HFF-Myc (cell line): Measurements from ENCODE around the gene ALOX5.

Source experiments
- DNase-seq: peaks from one replicate; pipeline ENCODE4 v3.0.0-alpha.2; 2011; ENCODE audit warnings: low read depth; ENCODE audit errors: extremely low read depth
- H3K4me3 ChIP-seq: replicated peaks from 2 replicates; pipeline ENCODE4 v1.5.1; 2011; ENCODE audit warnings: low read depth, mild to moderate bottlenecking, control low read depth, low read length
- TF ChIP-seq, protein P1 (sequence below): IDR thresholded peaks from 2 replicates; pipeline ENCODE4 v1.5.1; 2012; ENCODE audit warnings: mild to moderate bottlenecking, low read depth, low read length, control low read depth; ENCODE audit errors: missing control alignments

The ALOX5 gene

DNA sequence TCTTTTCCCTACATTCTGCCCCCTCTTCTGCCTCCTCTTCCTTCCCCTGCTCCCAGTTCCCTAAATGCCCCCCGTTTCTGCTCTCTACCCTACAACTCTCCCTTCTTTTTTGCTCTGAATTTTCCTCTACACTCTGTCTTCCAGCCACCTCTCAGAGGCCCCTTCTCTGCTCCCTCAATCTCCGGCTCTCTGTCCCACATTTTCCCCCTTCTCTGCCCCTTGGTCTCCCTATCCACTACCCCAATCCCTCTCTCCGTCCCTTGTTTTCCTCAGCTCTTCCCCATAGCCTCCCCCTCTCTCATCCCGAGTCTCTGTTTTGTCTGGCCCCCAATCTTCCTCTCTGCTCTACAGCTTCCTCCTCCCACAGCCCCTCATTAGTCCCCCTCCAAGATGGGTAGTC is 3.3 kb downstream of the ALOX5 start:
- no peak for DNase-seq
- H3K4me3 ChIP-seq: no peak overlapping the region
- TF ChIP-seq, protein P1, sequence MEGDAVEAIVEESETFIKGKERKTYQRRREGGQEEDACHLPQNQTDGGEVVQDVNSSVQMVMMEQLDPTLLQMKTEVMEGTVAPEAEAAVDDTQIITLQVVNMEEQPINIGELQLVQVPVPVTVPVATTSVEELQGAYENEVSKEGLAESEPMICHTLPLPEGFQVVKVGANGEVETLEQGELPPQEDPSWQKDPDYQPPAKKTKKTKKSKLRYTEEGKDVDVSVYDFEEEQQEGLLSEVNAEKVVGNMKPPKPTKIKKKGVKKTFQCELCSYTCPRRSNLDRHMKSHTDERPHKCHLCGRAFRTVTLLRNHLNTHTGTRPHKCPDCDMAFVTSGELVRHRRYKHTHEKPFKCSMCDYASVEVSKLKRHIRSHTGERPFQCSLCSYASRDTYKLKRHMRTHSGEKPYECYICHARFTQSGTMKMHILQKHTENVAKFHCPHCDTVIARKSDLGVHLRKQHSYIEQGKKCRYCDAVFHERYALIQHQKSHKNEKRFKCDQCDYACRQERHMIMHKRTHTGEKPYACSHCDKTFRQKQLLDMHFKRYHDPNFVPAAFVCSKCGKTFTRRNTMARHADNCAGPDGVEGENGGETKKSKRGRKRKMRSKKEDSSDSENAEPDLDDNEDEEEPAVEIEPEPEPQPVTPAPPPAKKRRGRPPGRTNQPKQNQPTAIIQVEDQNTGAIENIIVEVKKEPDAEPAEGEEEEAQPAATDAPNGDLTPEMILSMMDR: no peak

DNA sequence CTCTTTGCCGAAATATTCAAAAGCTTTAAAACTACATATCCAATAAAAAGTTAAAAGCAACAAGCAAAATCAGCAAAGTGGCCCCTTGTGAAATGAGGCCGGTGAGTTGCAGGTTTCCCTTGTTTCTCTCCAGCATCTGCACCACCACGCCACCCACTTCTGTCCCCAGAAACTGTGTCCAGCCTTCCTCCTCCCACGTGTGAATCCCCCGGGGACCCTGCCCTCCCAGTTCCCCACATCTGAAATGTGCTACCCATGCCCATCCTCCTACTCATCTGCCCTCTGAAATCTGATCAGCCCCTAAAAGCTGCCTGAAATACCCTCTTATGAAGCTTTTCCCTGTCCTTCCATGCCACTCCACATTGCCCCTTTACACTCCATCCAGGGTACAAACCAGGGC is 3.8 kb downstream of the ALOX5 start:
- no peak for DNase-seq
- TF ChIP-seq, protein P1: no peak
- H3K4me3 ChIP-seq: no peak overlapping the region

DNA sequence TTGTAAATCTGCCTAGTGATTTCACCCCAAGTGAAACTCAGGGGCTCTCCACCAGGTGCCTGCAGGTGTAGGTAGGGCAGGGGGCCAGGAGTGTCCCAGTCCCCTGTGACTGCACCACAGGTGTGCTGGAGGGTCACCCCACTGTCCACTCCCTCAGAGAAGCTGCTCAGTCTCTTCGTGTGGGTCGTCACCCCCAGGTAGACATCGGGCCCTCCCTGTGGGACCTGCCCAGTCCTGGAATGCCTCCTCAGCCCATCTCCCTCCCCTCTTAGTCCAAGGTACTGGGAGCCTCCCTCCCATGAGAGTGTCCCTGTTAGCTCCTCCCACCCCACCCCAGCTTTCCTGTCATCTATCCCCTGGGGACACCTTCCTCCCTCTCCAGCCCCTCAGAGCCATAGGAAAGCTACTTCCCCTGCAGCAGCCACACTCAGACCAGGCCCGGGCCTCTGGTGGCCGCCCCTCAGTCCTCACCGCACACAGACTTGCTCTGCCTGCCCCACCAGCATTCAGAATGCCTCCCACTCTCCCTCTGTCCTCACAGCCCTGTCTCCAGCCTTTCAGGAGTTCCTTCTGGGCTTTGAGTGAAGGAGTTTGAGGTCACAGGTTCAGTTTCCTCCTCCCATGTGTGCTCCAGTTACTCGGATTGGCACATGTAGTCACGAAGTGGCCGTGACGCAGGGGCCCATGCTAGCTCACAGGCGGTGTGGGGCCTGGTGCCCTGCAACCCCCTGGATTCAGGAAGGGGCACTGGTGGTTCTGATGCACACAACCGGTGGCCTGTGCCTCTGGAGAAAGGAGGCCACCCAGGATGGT is 5.1 kb downstream of the ALOX5 start:
- TF ChIP-seq, protein P1: no peak
- DNase-seq: no peak
- H3K4me3 ChIP-seq: no peak overlapping the region

DNA sequence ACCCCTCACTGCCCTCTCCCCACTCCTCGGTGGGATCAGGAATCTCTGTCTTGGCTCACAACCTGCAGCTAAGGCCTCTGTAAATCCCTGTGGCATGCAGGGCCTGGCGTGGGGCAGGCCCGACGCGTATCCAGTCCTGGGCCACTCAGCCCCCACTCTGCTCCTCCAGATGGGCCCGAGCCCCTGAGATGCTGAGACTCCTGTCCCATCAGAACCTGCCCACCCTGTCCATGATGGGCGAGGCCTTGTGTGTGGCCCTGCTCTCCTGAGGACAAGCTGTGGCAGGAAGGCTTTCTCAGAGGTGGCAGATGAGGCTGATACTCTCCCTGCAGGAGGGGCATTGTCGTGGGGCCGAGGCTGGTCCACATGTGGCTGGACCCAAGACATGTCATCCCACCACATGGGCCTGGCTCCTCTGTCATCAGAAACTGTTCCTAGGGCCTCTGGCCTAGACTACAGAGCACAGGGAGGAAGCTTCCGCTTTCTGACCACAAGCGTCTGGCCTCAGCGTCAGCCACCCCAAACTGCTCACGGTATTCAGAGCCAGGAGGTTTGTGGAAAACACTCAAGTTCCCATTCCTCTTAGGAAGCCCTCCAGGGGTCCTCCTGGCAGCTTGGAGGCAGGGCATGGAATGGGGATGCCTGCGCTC is 6.0 kb downstream of the ALOX5 start:
- TF ChIP-seq, protein P1: no peak
- no peak overlapping the region for H3K4me3 ChIP-seq
- no peak for DNase-seq

DNA sequence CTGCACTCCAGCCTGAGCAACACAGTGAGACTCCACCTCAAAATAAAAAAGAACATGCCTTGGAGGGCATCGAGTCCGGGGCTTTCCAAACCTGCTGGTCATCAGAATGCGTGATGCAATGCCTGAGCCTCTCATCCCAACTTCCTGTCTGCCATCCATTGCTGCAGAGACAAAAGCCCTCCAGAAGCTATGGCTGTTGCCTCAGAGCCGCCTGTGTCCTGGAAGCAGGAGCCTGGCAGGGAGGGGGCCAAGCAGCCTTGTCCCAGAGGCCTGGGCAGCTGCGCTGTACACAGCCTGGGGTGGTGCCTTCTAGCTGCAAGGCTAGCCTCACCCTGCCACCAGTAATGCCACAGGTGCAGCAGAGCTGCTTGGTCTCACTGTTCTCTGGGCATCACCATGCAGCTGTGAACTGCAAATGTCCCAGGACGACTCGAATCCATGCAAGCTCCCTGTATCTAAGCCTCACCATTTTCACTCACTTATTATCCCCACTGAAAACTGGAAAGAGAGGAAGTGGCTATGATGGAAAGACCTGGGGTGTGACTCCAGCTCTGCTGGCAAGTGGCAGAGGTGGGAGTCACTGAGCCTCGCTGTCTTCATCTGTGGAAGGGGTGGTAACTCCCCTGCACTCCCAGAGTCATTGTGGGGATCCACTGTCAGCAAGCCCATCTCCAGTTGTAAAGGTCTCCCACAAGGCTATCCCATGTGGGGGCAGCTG is 7.0 kb downstream of the ALOX5 start:
- TF ChIP-seq, protein P1: no peak
- DNase-seq: no peak
- no peak overlapping the region for H3K4me3 ChIP-seq

DNA sequence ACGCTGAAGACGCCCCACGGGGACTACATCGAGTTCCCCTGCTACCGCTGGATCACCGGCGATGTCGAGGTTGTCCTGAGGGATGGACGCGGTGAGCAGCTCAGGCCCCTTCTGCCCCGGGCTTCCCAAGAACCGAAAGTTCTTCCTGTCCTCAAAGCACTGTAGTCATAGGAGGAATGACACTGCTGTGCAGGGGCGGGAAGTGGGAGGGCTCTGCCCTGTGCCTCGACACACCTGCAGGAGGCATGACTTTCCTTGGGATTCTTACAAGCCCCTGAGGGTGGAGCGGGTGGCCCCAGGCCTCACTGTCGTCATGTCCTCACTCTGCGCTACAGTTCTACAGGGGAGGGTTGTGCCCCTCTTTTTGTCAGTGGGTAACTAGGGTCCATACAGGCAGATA is 8.6 kb downstream of the ALOX5 start:
- no peak overlapping the region for H3K4me3 ChIP-seq
- DNase-seq: no peak
- TF ChIP-seq, protein P1: no peak
